Vagina (tissue), 2 donors: ENCODE results near the gene ADARB1. TPM values are rescaled to one million over a fixed set of nuclear protein-coding genes. Genes with fewer than 3 reads are reported as not detected.

Experiments
- DNase-seq, 2 donors: peaks; one replicate each; pipeline ENCODE4 v3.0.0-alpha.2; 2017; ENCODE audit errors: extremely low spot score in 2 of 2
- H3K27ac ChIP-seq: fragments of 200-600 bp; sonication (generic); one replicate; pipeline ENCODE4 v1.5.1; 2019
- H3K27me3 ChIP-seq: fragments of 200-600 bp; sonication (generic); one replicate; pipeline ENCODE4 v1.5.1; 2019
- H3K36me3 ChIP-seq, 2 donors: fragments of 200-600 bp; sonication (generic); one replicate each; pipeline ENCODE4 v1.5.1; 2017 to 2019
- H3K4me1 ChIP-seq: fragments of 200-600 bp; sonication (generic); one replicate; pipeline ENCODE4 v1.5.1; 2019
- H3K4me3 ChIP-seq, 2 donors: fragments of 200-600 bp; sonication (generic); 1 replicate in 1 of 2; 2 replicates in 1 of 2; pipeline ENCODE4 v1.5.1; 2016 to 2019
- H3K9me3 ChIP-seq: fragments of 200-600 bp; sonication (generic); one replicate; pipeline ENCODE4 v1.5.1; 2019
- POLR2A ChIP-seq, 2 donors: fragments of 450-650 bp; IDR thresholded peaks; one replicate each; pipeline ENCODE4 v1.6.1; 2017; ENCODE audit warnings: antibody characterized with exemption in 2 of 2, mild to moderate bottlenecking in 2 of 2, moderate library complexity in 2 of 2
- POLR2AphosphoS5 ChIP-seq, 2 donors: sonication (generic); formaldehyde crosslinking; IDR thresholded peaks; one replicate each; pipeline ENCODE4 v1.9.0; 2017; ENCODE audit warnings: antibody characterized with exemption in 2 of 2, mild to moderate bottlenecking in 2 of 2, low read depth in 1 of 2; ENCODE audit not compliant: insufficient read depth in 1 of 2
- intact Hi-C: fragments of 100-400 bp; cut with DNase I; formaldehyde crosslinking; loops from one replicate; pipeline ENCODE4 v1.15.1; 2023
- total RNA-seq: library from RNA; depleted of rRNA; stranded (reverse); fragments of >200 nt; gene quantifications from one replicate; pipeline ENCODE4 v1.2.3, GENCODE V29; 2016
- TF ChIP-seq, protein P1 (sequence below), 3 experiments: fragments of 450-650 bp in 2 of 3; fragments of 200-600 bp in 1 of 3; sonication (generic) in 1 of 3; IDR thresholded peaks; one replicate each; pipeline ENCODE4 v1.5.1; 2017 to 2019; ENCODE audit warnings: antibody characterized with exemption in 3 of 3, mild to moderate bottlenecking in 2 of 3, moderate library complexity in 2 of 3

ADARB1 gene
- total RNA-seq, 1 donor from 2014 or later: 19.6 TPM

DNA sequence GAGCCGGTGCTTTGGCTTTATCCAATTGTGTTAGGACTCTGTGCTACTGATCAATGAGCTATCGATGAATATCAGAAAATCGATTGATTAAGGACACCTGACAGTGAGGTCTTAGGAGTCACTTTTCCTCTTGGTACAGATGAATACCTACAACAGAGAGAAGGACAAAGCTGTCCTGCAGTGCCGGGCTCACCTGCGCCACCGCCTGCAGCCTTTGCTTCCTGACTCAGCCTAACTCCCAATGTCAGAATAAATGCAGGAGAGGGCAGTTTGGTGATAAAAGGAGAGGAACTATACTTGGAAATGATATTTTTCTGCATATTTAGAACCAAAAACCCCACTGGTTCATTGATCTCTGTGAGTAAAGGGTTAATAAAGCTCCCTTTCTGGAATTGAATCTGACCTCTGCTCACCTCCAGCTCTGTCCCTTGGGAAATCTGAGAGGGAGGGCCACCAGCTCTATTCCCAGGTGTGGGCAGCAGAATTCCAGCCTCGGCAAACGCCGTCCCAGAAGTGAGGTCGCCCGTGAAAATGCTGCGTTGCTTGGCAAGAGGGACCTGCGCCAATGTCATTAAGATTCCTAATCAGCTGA, 174.0 kb downstream of the ADARB1 start:
- Histone ChIP-seq H3K4me1 (no peaks in the 10 kb centered on the region), H3K9me3 (no peaks in the 10 kb centered on the region), H3K4me3 (peak overlapping the region; percentile 22 to 37), H3K27me3 (no peaks in the 10 kb centered on the region), H3K36me3 (no peaks in the 10 kb centered on the region), H3K27ac (no peak overlapping the region)
- no peak for DNase-seq
- intact Hi-C loops: no loop called here
- no peak for TF ChIP-seq POLR2AphosphoS5 (IDR thresholded peaks at IDR 0.05; ENCODE audit: insufficient read depth in 1 of 2, low read depth in 1 of 2)
- TF ChIP-seq POLR2A (IDR thresholded peaks at IDR 0.05): no peak
- TF ChIP-seq, protein P1, sequence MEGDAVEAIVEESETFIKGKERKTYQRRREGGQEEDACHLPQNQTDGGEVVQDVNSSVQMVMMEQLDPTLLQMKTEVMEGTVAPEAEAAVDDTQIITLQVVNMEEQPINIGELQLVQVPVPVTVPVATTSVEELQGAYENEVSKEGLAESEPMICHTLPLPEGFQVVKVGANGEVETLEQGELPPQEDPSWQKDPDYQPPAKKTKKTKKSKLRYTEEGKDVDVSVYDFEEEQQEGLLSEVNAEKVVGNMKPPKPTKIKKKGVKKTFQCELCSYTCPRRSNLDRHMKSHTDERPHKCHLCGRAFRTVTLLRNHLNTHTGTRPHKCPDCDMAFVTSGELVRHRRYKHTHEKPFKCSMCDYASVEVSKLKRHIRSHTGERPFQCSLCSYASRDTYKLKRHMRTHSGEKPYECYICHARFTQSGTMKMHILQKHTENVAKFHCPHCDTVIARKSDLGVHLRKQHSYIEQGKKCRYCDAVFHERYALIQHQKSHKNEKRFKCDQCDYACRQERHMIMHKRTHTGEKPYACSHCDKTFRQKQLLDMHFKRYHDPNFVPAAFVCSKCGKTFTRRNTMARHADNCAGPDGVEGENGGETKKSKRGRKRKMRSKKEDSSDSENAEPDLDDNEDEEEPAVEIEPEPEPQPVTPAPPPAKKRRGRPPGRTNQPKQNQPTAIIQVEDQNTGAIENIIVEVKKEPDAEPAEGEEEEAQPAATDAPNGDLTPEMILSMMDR (IDR thresholded peaks at IDR 0.05): no peak

DNA sequence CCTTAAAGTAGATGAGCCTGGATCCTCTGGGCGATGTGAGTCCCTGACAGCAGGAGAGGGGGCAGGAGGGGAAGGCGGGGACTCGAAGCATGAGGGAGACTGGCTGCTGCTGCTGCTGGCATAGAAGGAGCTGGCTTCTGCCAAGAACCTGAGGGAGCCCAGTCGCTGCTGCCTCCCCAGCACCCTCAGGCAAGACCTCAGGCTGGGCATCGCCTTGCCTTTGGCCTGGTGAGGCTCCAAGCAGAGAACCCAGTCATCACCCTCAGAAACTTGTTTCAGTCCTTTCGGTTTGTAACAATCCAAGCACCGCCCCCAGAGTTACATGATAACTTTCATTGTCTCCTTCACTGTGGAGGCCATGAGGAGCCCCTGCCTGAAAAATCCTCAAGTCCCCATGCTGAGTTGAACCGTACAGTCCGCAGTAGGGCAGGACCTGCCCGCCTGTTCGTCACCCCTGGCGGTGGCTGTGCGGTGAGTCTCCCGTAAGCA, 174.6 kb downstream of the ADARB1 start:
- no peaks in the 10 kb centered on the region for H3K36me3 ChIP-seq
- no peak for TF ChIP-seq POLR2A (IDR thresholded peaks at IDR 0.05)
- TF ChIP-seq, protein P1 (IDR thresholded peaks at IDR 0.05): no peak
- TF ChIP-seq POLR2AphosphoS5 (IDR thresholded peaks at IDR 0.05; ENCODE audit: insufficient read depth in 1 of 2, low read depth in 1 of 2): no peak
- peak overlapping the region; percentile 22 to 37 for H3K4me3 ChIP-seq
- DNase-seq: peak in 1 of 2 donors; percentile 74
- H3K27me3 ChIP-seq: no peaks in the 10 kb centered on the region
- intact Hi-C loops: no loop called here
- H3K4me1 ChIP-seq: no peaks in the 10 kb centered on the region
- no peak overlapping the region for H3K27ac ChIP-seq
- no peaks in the 10 kb centered on the region for H3K9me3 ChIP-seq

DNA sequence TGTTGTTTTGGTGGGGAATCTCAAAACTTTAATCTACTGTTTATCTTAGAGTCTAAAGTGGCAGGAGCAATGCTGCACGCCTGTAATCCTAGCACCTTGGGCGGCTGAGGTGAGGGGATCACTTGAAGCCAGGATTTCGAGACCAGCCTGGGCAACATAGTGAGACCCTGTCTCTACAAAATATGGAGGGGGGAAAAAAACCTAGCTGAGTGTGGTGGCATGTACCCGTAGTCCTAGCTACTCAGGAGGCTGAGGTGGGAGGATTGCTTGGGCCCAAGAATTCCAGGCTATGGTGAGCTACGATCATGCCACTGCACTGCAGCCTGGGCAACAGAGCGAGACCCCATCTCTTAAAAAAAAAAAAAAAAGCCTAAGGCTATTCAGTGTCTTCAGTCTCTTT, 175.2 kb downstream of the ADARB1 start:
- no peaks in the 10 kb centered on the region for H3K27me3 ChIP-seq
- no peak overlapping the region for H3K27ac ChIP-seq
- H3K4me3 ChIP-seq: no peak overlapping the region

DNA sequence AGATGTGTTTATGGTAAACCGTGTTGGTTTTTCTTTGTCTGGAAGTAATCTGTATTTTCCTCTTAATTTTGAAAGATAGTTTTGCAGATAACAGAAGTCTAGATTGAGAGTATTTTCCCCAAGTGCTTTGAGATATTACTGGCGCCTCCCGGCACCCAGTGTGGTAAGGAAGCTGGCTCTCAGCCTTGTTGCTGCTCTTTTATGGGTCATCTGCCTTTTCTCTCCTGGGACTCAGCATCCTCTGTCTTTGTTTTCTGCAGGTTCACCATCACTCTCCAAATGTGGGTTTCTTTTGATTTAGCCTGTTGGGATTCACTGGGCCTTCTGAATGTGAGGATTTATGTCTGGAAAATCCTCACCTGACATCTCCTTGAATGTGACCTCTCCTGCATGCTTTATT, 175.9 kb downstream of the ADARB1 start:
- TF ChIP-seq, protein P1 (IDR thresholded peaks at IDR 0.05): no peak
- TF ChIP-seq POLR2AphosphoS5 (IDR thresholded peaks at IDR 0.05; ENCODE audit: insufficient read depth in 1 of 2, low read depth in 1 of 2): no peak
- TF ChIP-seq POLR2A (IDR thresholded peaks at IDR 0.05): no peak
- Histone ChIP-seq H3K9me3 (no peaks in the 10 kb centered on the region), H3K4me3 (no peak overlapping the region), H3K36me3 (no peaks in the 10 kb centered on the region), H3K27me3 (no peaks in the 10 kb centered on the region), H3K27ac (no peak overlapping the region), H3K4me1 (no peaks in the 10 kb centered on the region)
- intact Hi-C loops: no loop called here
- DNase-seq: no peak

More for the DNA sequence above, 175.2 kb downstream of the ADARB1 start:
- intact Hi-C loops: no loop called here
- H3K4me1 ChIP-seq: no peaks in the 10 kb centered on the region
- peak in 1 of 2 donors; percentile 49 for DNase-seq
- TF ChIP-seq POLR2AphosphoS5 (IDR thresholded peaks at IDR 0.05; ENCODE audit: insufficient read depth in 1 of 2, low read depth in 1 of 2) (no peak), POLR2A (IDR thresholded peaks at IDR 0.05) (no peak)
- TF ChIP-seq, protein P1 (IDR thresholded peaks at IDR 0.05): no peak
- no peaks in the 10 kb centered on the region for H3K36me3 ChIP-seq
- no peaks in the 10 kb centered on the region for H3K9me3 ChIP-seq

DNA sequence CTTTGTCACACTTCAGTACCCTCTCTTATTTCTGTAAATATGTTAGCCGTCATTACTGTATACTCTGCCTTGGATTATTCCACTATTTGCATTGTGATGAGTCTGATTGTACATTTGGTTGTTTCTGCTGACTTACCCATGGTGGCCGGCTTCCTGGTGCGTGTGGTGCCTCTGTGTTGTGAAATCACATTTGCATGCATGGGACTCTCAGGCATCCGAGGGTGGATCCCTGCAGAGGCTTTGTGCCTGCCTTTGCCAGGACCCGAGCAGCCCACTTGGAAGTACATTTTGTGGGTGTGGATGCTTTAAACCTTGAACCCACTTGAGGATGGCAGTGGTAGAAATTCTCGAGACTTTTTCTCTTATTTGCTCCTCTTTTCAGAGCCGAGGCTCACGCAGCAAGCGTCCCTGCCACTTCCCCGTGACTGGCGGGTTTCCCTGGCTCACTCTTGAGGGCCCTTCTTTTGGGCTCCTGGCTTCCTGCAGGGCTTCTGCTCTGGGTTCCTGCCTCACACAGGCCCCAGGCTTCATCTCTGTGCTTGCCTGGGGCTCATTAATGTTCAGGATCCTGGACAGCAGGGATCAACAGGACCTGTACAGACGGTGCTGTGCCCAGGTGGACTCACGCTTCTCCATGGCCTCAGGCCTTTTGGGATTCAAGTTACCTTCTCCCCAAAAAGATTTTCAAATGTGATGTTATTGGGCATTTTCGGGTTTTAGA, 176.7 kb downstream of the ADARB1 start:
- Histone ChIP-seq H3K9me3 (no peaks in the 10 kb centered on the region), H3K4me1 (no peaks in the 10 kb centered on the region), H3K36me3 (no peaks in the 10 kb centered on the region), H3K27me3 (no peaks in the 10 kb centered on the region), H3K27ac (no peak overlapping the region), H3K4me3 (no peak overlapping the region)
- TF ChIP-seq POLR2A (IDR thresholded peaks at IDR 0.05): no peak
- no peak for TF ChIP-seq POLR2AphosphoS5 (IDR thresholded peaks at IDR 0.05; ENCODE audit: insufficient read depth in 1 of 2, low read depth in 1 of 2)
- TF ChIP-seq, protein P1 (IDR thresholded peaks at IDR 0.05): no peak
- peak in 1 of 2 donors; percentile 77 for DNase-seq
- intact Hi-C loops: no loop called here
